Upper lobe of right lung (tissue), 1 donor: Measurements from ENCODE around the gene TMEM151A. TPM values are rescaled to one million over a fixed set of nuclear protein-coding genes. Genes with fewer than 3 reads are reported as not detected.

ENCODE experiments used
- ATAC-seq: fragments of 200-7000 bp; cut with Tn5 transposase; one replicate; pipeline ENCODE4 v1.9.1; 2020; ENCODE audit warnings: mild to moderate bottlenecking, moderate library complexity
- DNase-seq: peaks from one replicate; pipeline ENCODE4 v3.0.0-alpha.2; 2020
- H3K27ac ChIP-seq: fragments of 200-600 bp; one replicate; pipeline ENCODE4 v1.8.0; 2022
- H3K27me3 ChIP-seq: fragments of 200-600 bp; one replicate; pipeline ENCODE4 v1.8.0; 2022; ENCODE audit warnings: mild to moderate bottlenecking
- H3K36me3 ChIP-seq: fragments of 200-600 bp; one replicate; pipeline ENCODE4 v1.8.0; 2022
- H3K4me1 ChIP-seq: fragments of 200-600 bp; one replicate; pipeline ENCODE4 v1.8.0; 2022
- H3K4me3 ChIP-seq: fragments of 200-600 bp; one replicate; pipeline ENCODE4 v1.8.0; 2022; ENCODE audit warnings: mild to moderate bottlenecking
- H3K9me3 ChIP-seq: fragments of 200-600 bp; one replicate; pipeline ENCODE4 v1.8.0; 2022
- intact Hi-C: fragments of 100-400 bp; cut with DNase I; formaldehyde crosslinking; loops from one replicate; pipeline ENCODE4 v1.11.0; 2022
- total RNA-seq: library from RNA; stranded (reverse); fragmentation: NEBNext Ultra II Directional; extraction: Animal tissue kit (Norgen Biotek cat#: 25700); gene quantifications from one replicate; pipeline ENCODE4 v1.2.1, GENCODE V29; 2021
- TF ChIP-seq, protein P1 (sequence below): fragments of 200-600 bp; IDR thresholded peaks from one replicate; pipeline ENCODE4 v1.8.0; 2022; ENCODE audit warnings: antibody characterized with exemption
- donor health status: DM: no; HTN: yes; CAD: no; lungs with severe emphysema.

Gene TMEM151A
- total RNA-seq, 1 donor from 2014 or later = 0.41 TPM

GRCh38 chr11:66264914-66265313, 26.8 kb upstream of the TMEM151A start:
- Histone ChIP-seq H3K9me3 (no peaks in the 10 kb centered on the region), H3K4me3 (no peak overlapping the region), H3K27ac (no peak overlapping the region), H3K36me3 (no peaks in the 10 kb centered on the region), H3K4me1 (peaks cover 8% of the 10 kb centered on the region), H3K27me3 (no peaks in the 10 kb centered on the region)
- DNase-seq (no peak), ATAC-seq (no peak)
- TF ChIP-seq, protein P1, sequence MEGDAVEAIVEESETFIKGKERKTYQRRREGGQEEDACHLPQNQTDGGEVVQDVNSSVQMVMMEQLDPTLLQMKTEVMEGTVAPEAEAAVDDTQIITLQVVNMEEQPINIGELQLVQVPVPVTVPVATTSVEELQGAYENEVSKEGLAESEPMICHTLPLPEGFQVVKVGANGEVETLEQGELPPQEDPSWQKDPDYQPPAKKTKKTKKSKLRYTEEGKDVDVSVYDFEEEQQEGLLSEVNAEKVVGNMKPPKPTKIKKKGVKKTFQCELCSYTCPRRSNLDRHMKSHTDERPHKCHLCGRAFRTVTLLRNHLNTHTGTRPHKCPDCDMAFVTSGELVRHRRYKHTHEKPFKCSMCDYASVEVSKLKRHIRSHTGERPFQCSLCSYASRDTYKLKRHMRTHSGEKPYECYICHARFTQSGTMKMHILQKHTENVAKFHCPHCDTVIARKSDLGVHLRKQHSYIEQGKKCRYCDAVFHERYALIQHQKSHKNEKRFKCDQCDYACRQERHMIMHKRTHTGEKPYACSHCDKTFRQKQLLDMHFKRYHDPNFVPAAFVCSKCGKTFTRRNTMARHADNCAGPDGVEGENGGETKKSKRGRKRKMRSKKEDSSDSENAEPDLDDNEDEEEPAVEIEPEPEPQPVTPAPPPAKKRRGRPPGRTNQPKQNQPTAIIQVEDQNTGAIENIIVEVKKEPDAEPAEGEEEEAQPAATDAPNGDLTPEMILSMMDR = peak; percentile 21
- intact Hi-C loops = no loop called here

GRCh38 chr11:66265531-66266377, 25.9 kb upstream of the TMEM151A start:
- TF ChIP-seq, protein P1 = no peak
- H3K4me3 ChIP-seq = no peak overlapping the region
- ATAC-seq (no peak), DNase-seq (no peak)
- no peaks in the 10 kb centered on the region for H3K36me3 ChIP-seq
- no peaks in the 10 kb centered on the region for H3K9me3 ChIP-seq
- intact Hi-C loops = no loop called here
- no peak overlapping the region for H3K27ac ChIP-seq
- no peaks in the 10 kb centered on the region for H3K27me3 ChIP-seq
- H3K4me1 ChIP-seq = peaks cover 15% of the 10 kb centered on the region

DNA sequence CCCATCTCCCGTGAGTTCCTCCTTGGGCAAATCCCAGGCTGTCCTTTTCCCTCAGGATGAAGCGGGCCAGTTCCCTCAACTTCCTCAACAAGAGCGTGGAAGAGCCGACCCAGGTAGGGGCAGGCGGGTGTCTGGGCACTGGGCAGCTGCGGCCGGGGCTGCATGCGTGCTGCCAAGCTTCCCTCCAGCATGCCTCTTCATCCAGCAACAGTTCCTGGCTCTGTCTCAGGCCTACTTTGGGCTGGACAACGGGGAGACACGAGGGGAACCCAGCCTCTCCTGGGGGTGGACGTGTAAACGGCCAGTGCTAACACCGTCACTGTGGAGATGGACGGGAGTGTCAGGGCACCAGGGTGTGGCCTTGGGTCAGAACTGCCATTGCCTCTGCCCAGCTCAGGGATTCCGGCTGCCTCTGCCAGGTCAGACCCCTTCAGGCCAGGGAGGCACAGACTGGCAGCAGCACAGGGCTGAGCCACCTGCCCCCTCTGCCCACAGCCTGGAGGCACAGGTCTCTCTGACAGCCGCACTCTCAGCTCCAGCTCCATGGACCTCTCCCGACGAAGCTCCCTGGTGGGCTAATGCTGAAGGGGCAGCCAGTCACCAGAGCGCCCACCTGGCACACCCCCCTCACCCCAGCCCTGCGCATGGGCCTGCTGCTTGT, 25.2 kb upstream of the TMEM151A start:
- Histone ChIP-seq H3K9me3 (no peaks in the 10 kb centered on the region), H3K27ac (peak overlapping the region; percentile 90), H3K4me1 (peaks cover 16% of the 10 kb centered on the region), H3K36me3 (peaks cover under 1% of the 10 kb centered on the region), H3K27me3 (no peaks in the 10 kb centered on the region), H3K4me3 (peak overlapping the region; percentile 99)
- ATAC-seq (no peak), DNase-seq (peak; percentile 65)
- intact Hi-C loops = no loop called here
- TF ChIP-seq, protein P1 = no peak

DNA sequence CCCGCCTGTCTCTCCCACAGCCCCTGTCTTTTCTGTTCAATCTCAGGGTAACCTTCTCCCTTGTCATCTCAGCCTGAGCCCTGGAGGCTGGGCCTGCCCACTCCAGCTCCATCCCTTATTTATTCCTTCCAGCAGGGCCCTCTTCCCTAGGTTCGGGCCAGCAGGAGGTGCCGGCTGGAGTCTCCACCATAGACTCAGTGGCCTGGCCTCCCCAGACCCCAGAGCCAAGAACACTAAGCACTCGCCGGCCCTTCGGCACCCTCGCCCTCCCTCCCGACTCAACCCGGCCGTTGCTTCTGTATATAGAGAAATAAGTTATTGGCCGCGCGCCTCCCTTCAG, 24.7 kb upstream of the TMEM151A start:
- DNase-seq (no peak), ATAC-seq (no peak)
- peak overlapping the region; percentile 90 for H3K27ac ChIP-seq
- H3K4me1 ChIP-seq = peaks cover 16% of the 10 kb centered on the region
- H3K9me3 ChIP-seq = no peaks in the 10 kb centered on the region
- peaks cover 5% of the 10 kb centered on the region for H3K36me3 ChIP-seq
- H3K27me3 ChIP-seq = no peaks in the 10 kb centered on the region
- TF ChIP-seq, protein P1 = no peak
- intact Hi-C loops = no loop called here
- H3K4me3 ChIP-seq = peak overlapping the region; percentile 99

- TF ChIP-seq, protein P1 = no peak
- DNase-seq (peak; percentile 93), ATAC-seq (peak; percentile 84)
- Histone ChIP-seq H3K9me3 (no peaks in the 10 kb centered on the region), H3K36me3 (peaks cover 11% of the 10 kb centered on the region), H3K4me3 (peak overlapping the region; percentile 99), H3K27ac (peak overlapping the region; percentile 90), H3K4me1 (peaks cover 16% of the 10 kb centered on the region), H3K27me3 (no peaks in the 10 kb centered on the region)
- intact Hi-C loops = no loop called here
Measured at GRCh38 chr11:66267379-66268243, 24.1 kb upstream of the TMEM151A start.
